Endothelial cell (in vitro differentiated cells): ENCODE measurements around the gene KASH5. TPM values are rescaled to one million over a fixed set of nuclear protein-coding genes. Genes with fewer than 3 reads are reported as not detected.
A peak's percentile ranks its signal among the peaks of the same experiment; 100 is the strongest.

Experiments
- DNase-seq: peaks from one replicate; pipeline ENCODE4 v3.0.0; 2021; ENCODE audit warnings: low spot score
- H3K27ac Mint-ChIP-seq: one replicate; pipeline ENCODE4 v1.8.0; 2021; ENCODE audit warnings: mixed read lengths, inconsistent platforms; ENCODE audit not compliant: unreplicated experiment
- H3K27me3 Mint-ChIP-seq: one replicate; pipeline ENCODE4 v1.8.0; 2021; ENCODE audit warnings: mild to moderate bottlenecking, moderate library complexity, mixed read lengths, inconsistent platforms; ENCODE audit not compliant: unreplicated experiment
- H3K36me3 Mint-ChIP-seq: one replicate; pipeline ENCODE4 v1.8.0; 2021; ENCODE audit warnings: mild to moderate bottlenecking, low read depth, mixed read lengths, inconsistent platforms; ENCODE audit not compliant: unreplicated experiment
- H3K4me1 Mint-ChIP-seq: one replicate; pipeline ENCODE4 v1.8.0; 2021; ENCODE audit warnings: mild to moderate bottlenecking, mixed read lengths, inconsistent platforms; ENCODE audit not compliant: unreplicated experiment
- H3K4me3 Mint-ChIP-seq: one replicate; pipeline ENCODE4 v1.8.0; 2021; ENCODE audit warnings: mild to moderate bottlenecking, mixed read lengths, inconsistent platforms; ENCODE audit not compliant: unreplicated experiment
- H3K9me3 Mint-ChIP-seq: one replicate; pipeline ENCODE4 v1.8.0; 2021; ENCODE audit warnings: mixed read lengths, inconsistent platforms; ENCODE audit not compliant: unreplicated experiment
- CTCF ChIP-seq: fragments of 200-600 bp; sonication (generic); IDR thresholded peaks from one replicate; pipeline ENCODE4 v1.5.0; 2021; ENCODE audit warnings: antibody characterized with exemption; ENCODE audit not compliant: unreplicated experiment
- total RNA-seq: library from RNA; stranded (reverse); fragmentation: NEBNext Ultra II Directional; extraction: Animal tissue kit (Norgen Biotek cat#: 25700); gene quantifications from one replicate; pipeline ENCODE4 v1.2.1, GENCODE V29; 2021; ENCODE audit not compliant: unreplicated experiment

Gene KASH5
- total RNA-seq, 1 donor from 2014 or later, result 0.26 TPM

GRCh38 chr19:49423985-49424303, 35.9 kb downstream of the KASH5 start:
- H3K4me1 Mint-ChIP-seq, result peaks cover 33% of the 10 kb centered on the region
- H3K36me3 Mint-ChIP-seq, result peaks cover 22% of the 10 kb centered on the region
- H3K27me3 Mint-ChIP-seq, result peaks cover 29% of the 10 kb centered on the region
- H3K4me3 Mint-ChIP-seq, result peak overlapping the region; percentile 39
- no peak for TF ChIP-seq CTCF
- no peaks in the 10 kb centered on the region for H3K9me3 Mint-ChIP-seq
- H3K27ac Mint-ChIP-seq, result no peak overlapping the region
- no peak for DNase-seq

GRCh38 chr19:49425178-49425577, 37.1 kb downstream of the KASH5 start, which contains the start of gene GFY:
Gene GFY (plus strand): TSS chr19:49425388. CDS start chr19:49426431, 1,043 bp downstream.
- H3K36me3 Mint-ChIP-seq, result peaks cover 29% of the 10 kb centered on the region
- TF ChIP-seq CTCF, result no peak
- peaks cover 33% of the 10 kb centered on the region for H3K4me1 Mint-ChIP-seq
- H3K4me3 Mint-ChIP-seq, result peak within 1 kb of the TSS; percentile 23
- no peak within 1 kb of the TSS for H3K27ac Mint-ChIP-seq
- H3K9me3 Mint-ChIP-seq, result no peaks in the 10 kb centered on the region
- no peak for DNase-seq
- H3K27me3 Mint-ChIP-seq, result peaks cover 34% of the 10 kb centered on the region

- no peak for DNase-seq
- no peak overlapping the region for H3K27ac Mint-ChIP-seq
- no peak for TF ChIP-seq CTCF
- no peak overlapping the region for H3K4me3 Mint-ChIP-seq
- no peaks in the 10 kb centered on the region for H3K9me3 Mint-ChIP-seq
- H3K27me3 Mint-ChIP-seq, result peaks cover 36% of the 10 kb centered on the region
- H3K4me1 Mint-ChIP-seq, result peaks cover 31% of the 10 kb centered on the region
- H3K36me3 Mint-ChIP-seq, result peaks cover 29% of the 10 kb centered on the region
Measured at GRCh38 chr19:49425922-49426592, 38.0 kb downstream of the KASH5 start.

- peaks cover 27% of the 10 kb centered on the region for H3K4me1 Mint-ChIP-seq
- DNase-seq, result no peak
- H3K36me3 Mint-ChIP-seq, result peaks cover 23% of the 10 kb centered on the region
- TF ChIP-seq CTCF, result no peak
- H3K27ac Mint-ChIP-seq, result no peak overlapping the region
- peak overlapping the region; percentile 34 for H3K4me3 Mint-ChIP-seq
- H3K27me3 Mint-ChIP-seq, result peaks cover 41% of the 10 kb centered on the region
- H3K9me3 Mint-ChIP-seq, result no peaks in the 10 kb centered on the region
Measured at GRCh38 chr19:49427339-49427738, 39.3 kb downstream of the KASH5 start.

GRCh38 chr19:49427855-49428546, 40.0 kb downstream of the KASH5 start:
- Mint-ChIP-seq H3K27ac (no peak overlapping the region), H3K27me3 (peaks cover 40% of the 10 kb centered on the region), H3K36me3 (peaks cover 19% of the 10 kb centered on the region), H3K4me1 (peaks cover 22% of the 10 kb centered on the region), H3K9me3 (no peaks in the 10 kb centered on the region), H3K4me3 (no peak overlapping the region)
- no peak for DNase-seq
- no peak for TF ChIP-seq CTCF
